Upper lobe of left lung (tissue), 6 donors: ENCODE measurements around the gene SUFU. TPM values are rescaled to one million over a fixed set of nuclear protein-coding genes. Genes with fewer than 3 reads are reported as not detected.

Experiments
- ATAC-seq, 2 donors: fragments of 200-7000 bp; cut with Tn5 transposase; one replicate each; pipeline ENCODE4 v1.9.1; 2022; ENCODE audit warnings: mild to moderate bottlenecking in 2 of 2, moderate library complexity in 2 of 2; ENCODE audit not compliant: low FRiP score in 2 of 2
- DNase-seq, 2 donors: peaks; one replicate each; pipeline ENCODE4 v3.0.0-alpha.2; 2019 to 2020
- H3K27ac ChIP-seq, 4 donors: fragments of 200-600 bp; sonication (generic); one replicate each; pipeline ENCODE4 v1.5.1; 2016 to 2019
- H3K27me3 ChIP-seq, 4 donors: fragments of 200-600 bp; sonication (generic); one replicate each; pipeline ENCODE4 v1.5.1; 2017 to 2019
- H3K36me3 ChIP-seq, 4 donors: fragments of 200-600 bp; sonication (generic); one replicate each; pipeline ENCODE4 v1.5.1; 2016 to 2019
- H3K4me1 ChIP-seq, 4 donors: fragments of 200-600 bp; sonication (generic); one replicate each; pipeline ENCODE4 v1.5.1; 2018 to 2019
- H3K4me3 ChIP-seq, 4 donors: fragments of 200-600 bp; sonication (generic); one replicate each; pipeline ENCODE4 v1.5.1; 2017 to 2019; ENCODE audit warnings: mild to moderate bottlenecking in 2 of 4, moderate library complexity in 1 of 4
- H3K9me3 ChIP-seq, 4 donors: fragments of 200-600 bp; sonication (generic); one replicate each; pipeline ENCODE4 v1.5.1; 2018 to 2019
- CTCF ChIP-seq, 6 experiments: fragments of 450-650 bp in 4 of 6; fragments of 200-600 bp in 2 of 6; sonication (generic) in 2 of 6; IDR thresholded peaks; one replicate each; pipeline ENCODE4 v1.5.1; 2016 to 2019; ENCODE audit warnings: antibody characterized with exemption in 6 of 6
- EP300 ChIP-seq, 4 donors: sonication (generic); formaldehyde crosslinking; IDR thresholded peaks; one replicate each; pipeline ENCODE4 v1.5.1; 2017; ENCODE audit warnings: antibody characterized with exemption in 4 of 4, control low read depth in 2 of 4
- POLR2A ChIP-seq, 4 donors: fragments of 450-650 bp; IDR thresholded peaks; one replicate each; pipeline ENCODE4 v1.5.1; 2016 to 2017; ENCODE audit warnings: antibody characterized with exemption in 4 of 4, mild to moderate bottlenecking in 2 of 4
- POLR2AphosphoS5 ChIP-seq, 2 donors: sonication (generic); formaldehyde crosslinking; IDR thresholded peaks; one replicate each; pipeline ENCODE4 v1.5.1; 2017; ENCODE audit warnings: antibody characterized with exemption in 2 of 2
- WGBS, 2 donors: methylation state at CpG; one replicate each; pipeline ENCODE4 v1.1.5; 2017 to 2018; 5-methylcytosine and 5-hydroxymethylcytosine counted together
- total RNA-seq, 6 donors: library from RNA; depleted of rRNA in 4 of 6; stranded (reverse); fragments of >200 nt in 4 of 6; gene quantifications; one replicate each; pipeline versions ENCODE4 v1.1.0 to v1.2.1, GENCODE V29; 2016 to 2021
- donor health status: DM: no; HTN: no; CAD: no; lungs with moderate emphysema.
- donor health status: DM: no; HTN: yes; CAD: no; lungs with severe emphysema.

SUFU gene
- total RNA-seq, 6 donors from 2014 or later = 4.1 to 15.7 (median 11.9) TPM

- H3K4me3 ChIP-seq = no peak overlapping the region
- peaks cover 0 to 2% (median 0%) of the 10 kb centered on the region in 4 donors for H3K4me1 ChIP-seq
- 97 to 98% methylated on average over 13 of the region's 13 CpGs for WGBS, 2 donors
- no peaks in the 10 kb centered on the region for H3K9me3 ChIP-seq
- TF ChIP-seq CTCF (IDR thresholded peaks at IDR 0.05) (no peak), POLR2A (IDR thresholded peaks at IDR 0.05) (no peak), POLR2AphosphoS5 (IDR thresholded peaks at IDR 0.05) (no peak), EP300 (IDR thresholded peaks at IDR 0.05) (no peak)
- DNase-seq = peak in 1 of 2 donors; percentile 69
- peaks cover 74 to 100% (median 95%) of the 10 kb centered on the region in 4 donors for H3K36me3 ChIP-seq
- ATAC-seq = no peak
- no peak overlapping the region for H3K27ac ChIP-seq
- H3K27me3 ChIP-seq = no peaks in the 10 kb centered on the region
These were observed 19.8 kb upstream of the SUFU start for GRCh38 chr10:102484021-102484420.

- ATAC-seq (no peak), DNase-seq (no peak)
- WGBS, 2 donors = 90 to 94% methylated on average over 17 to 18 of the region's 18 CpGs
- Histone ChIP-seq H3K9me3 (no peaks in the 10 kb centered on the region), H3K36me3 (peaks cover 81 to 100% (median 97%) of the 10 kb centered on the region in 4 donors), H3K4me3 (no peak overlapping the region), H3K27ac (no peak overlapping the region), H3K27me3 (no peaks in the 10 kb centered on the region), H3K4me1 (no peaks in the 10 kb centered on the region)
- TF ChIP-seq CTCF (IDR thresholded peaks at IDR 0.05) = no peak
- TF ChIP-seq POLR2AphosphoS5 (IDR thresholded peaks at IDR 0.05) = no peak
- TF ChIP-seq EP300 (IDR thresholded peaks at IDR 0.05) = no peak
- no peak for TF ChIP-seq POLR2A (IDR thresholded peaks at IDR 0.05)
These were observed 18.5 kb upstream of the SUFU start for GRCh38 chr10:102485093-102485784.

- ATAC-seq (no peak), DNase-seq (no peak)
- Histone ChIP-seq H3K27me3 (no peaks in the 10 kb centered on the region), H3K4me3 (no peak overlapping the region), H3K27ac (no peak overlapping the region), H3K36me3 (peaks cover 31 to 64% (median 46%) of the 10 kb centered on the region in 4 donors), H3K4me1 (peaks cover 17 to 37% (median 28%) of the 10 kb centered on the region in 4 donors), H3K9me3 (no peaks in the 10 kb centered on the region)
- 86 to 88% methylated on average over 4 of the region's 4 CpGs for WGBS, 2 donors
- TF ChIP-seq EP300 (IDR thresholded peaks at IDR 0.05) = no peak
- no peak for TF ChIP-seq POLR2AphosphoS5 (IDR thresholded peaks at IDR 0.05)
- no peak for TF ChIP-seq CTCF (IDR thresholded peaks at IDR 0.05)
- no peak for TF ChIP-seq POLR2A (IDR thresholded peaks at IDR 0.05)
These were observed 12.6 kb upstream of the SUFU start for GRCh38 chr10:102491136-102491535.

- no peak for DNase-seq
- ATAC-seq = peak in 1 of 2 donors; percentile 67
These were observed 11.3 kb upstream of the SUFU start for GRCh38 chr10:102492344-102492939.

More at GRCh38 chr10:102492344-102492939, 11.3 kb upstream of the SUFU start:
- Histone ChIP-seq H3K9me3 (no peaks in the 10 kb centered on the region), H3K36me3 (peaks cover 25 to 51% (median 33%) of the 10 kb centered on the region in 4 donors), H3K4me1 (peaks cover 17 to 37% (median 28%) of the 10 kb centered on the region in 4 donors), H3K27ac (peak overlapping the region; percentile 49 to 72 (median 58)), H3K27me3 (no peaks in the 10 kb centered on the region), H3K4me3 (no peak overlapping the region)
- 83 to 85% methylated on average over 7 of the region's 7 CpGs for whole genome bisulfite sequencing, 2 donors
- no peak for TF ChIP-seq POLR2A (IDR thresholded peaks at IDR 0.05)
- no peak for TF ChIP-seq CTCF (IDR thresholded peaks at IDR 0.05)
- TF ChIP-seq POLR2AphosphoS5 (IDR thresholded peaks at IDR 0.05) = peak in 1 of 2 donors; percentile 15
- no peak for TF ChIP-seq EP300 (IDR thresholded peaks at IDR 0.05)
